ENCODE measurements around the gene SNX32. TPM values are rescaled to one million over a fixed set of nuclear protein-coding genes. Genes with fewer than 3 reads are reported as not detected.
A peak's percentile ranks its signal among the peaks of the same experiment; 100 is the strongest.

The SNX32 gene
- total RNA-seq, 2 experiments from 2014 or later, result 2.0 to 2.7 TPM

- peak; percentile 55 for DNase-seq
- peaks cover 36% of the 10 kb centered on the region for H3K36me3 Mint-ChIP-seq
- ChIA-PET CTCF (interaction anchor here (1.2 to 10.6 kb wide), 3 partner anchors 6 to 128 kb away, joined by 3 to 192 read pairs (median 8); partner anchors contain the start of genes CCDC85B, FIBP and MUS81), POLR2A (interaction anchor here (0.5 to 7.5 kb wide), 8 partner anchors 9 to 182 kb away, joined by 3 to 95 read pairs (median 3); partner anchors contain the start of genes C11orf68, CFL1, KAT5 and MUS81)
- peak overlapping the region; percentile 87 for H3K27ac Mint-ChIP-seq
- peak overlapping the region; percentile 65 for H3K4me3 Mint-ChIP-seq
- peaks cover 67% of the 10 kb centered on the region for H3K4me1 Mint-ChIP-seq (ENCODE audit: low read depth)
- intact Hi-C loops (cut with micrococcal nuclease), result no loop called here
- H3K27me3 Mint-ChIP-seq, result no peaks in the 10 kb centered on the region
- H3K9me3 Mint-ChIP-seq, result no peaks in the 10 kb centered on the region
Measured at GRCh38 chr11:65894034-65894591, 60.4 kb downstream of the SNX32 start.

GRCh38 chr11:65895482-65895981, 61.8 kb downstream of the SNX32 start:
- Mint-ChIP-seq H3K4me3 (no peak overlapping the region), H3K9me3 (no peaks in the 10 kb centered on the region), H3K4me1 (ENCODE audit: low read depth) (peaks cover 56% of the 10 kb centered on the region), H3K27ac (peak overlapping the region; percentile 64), H3K27me3 (no peaks in the 10 kb centered on the region), H3K36me3 (peaks cover 36% of the 10 kb centered on the region)
- intact Hi-C loops (cut with micrococcal nuclease), result no loop called here
- no peak for DNase-seq
- CTCF ChIA-PET, result interaction anchor here (10.6 kb wide), 1 partner anchor 7 kb away, joined by 192 read pairs; the partner anchor contains the start of genes CCDC85B and FIBP
- POLR2A ChIA-PET, result interaction anchor here (0.6 to 4.4 kb wide), 2 partner anchors 36 to 354 kb away, joined by 3 to 17 read pairs; partner anchors contain the start of genes CFL1 and MUS81

- Mint-ChIP-seq H3K27ac (peak overlapping the region; percentile 64), H3K36me3 (peaks cover 36% of the 10 kb centered on the region), H3K27me3 (no peaks in the 10 kb centered on the region), H3K4me1 (ENCODE audit: low read depth) (peaks cover 61% of the 10 kb centered on the region), H3K9me3 (no peaks in the 10 kb centered on the region), H3K4me3 (no peak overlapping the region)
- POLR2A ChIA-PET, result interaction anchor here (0.6 to 4.4 kb wide), 4 partner anchors 8 to 355 kb away, joined by 3 to 17 read pairs (median 3); partner anchors contain the start of genes CFL1, FIBP and MUS81
- intact Hi-C loops (cut with micrococcal nuclease), result no loop called here
- peak; percentile 56 for DNase-seq
- CTCF ChIA-PET, result interaction anchor here (1.7 to 10.6 kb wide), 2 partner anchors 8 to 36 kb away, joined by 6 to 192 read pairs; partner anchors contain the start of genes CCDC85B, FIBP and MUS81
Measured at GRCh38 chr11:65896034-65896999, 62.6 kb downstream of the SNX32 start.

- DNase-seq, result peak; percentile 36
- peak overlapping the region; percentile 37 for H3K4me3 Mint-ChIP-seq
- H3K9me3 Mint-ChIP-seq, result no peaks in the 10 kb centered on the region
- POLR2A ChIA-PET, result interaction anchor here (0.7 to 4.4 kb wide), 3 partner anchors 9 to 282 kb away, joined by 3 to 17 read pairs (median 3); partner anchors contain the start of genes CFL1, FIBP and MUS81
- CTCF ChIA-PET, result interaction anchor here (1.7 to 10.6 kb wide), 2 partner anchors 9 to 37 kb away, joined by 6 to 192 read pairs; partner anchors contain the start of genes CCDC85B, FIBP and MUS81
- peaks cover 2% of the 10 kb centered on the region for H3K27me3 Mint-ChIP-seq
- H3K36me3 Mint-ChIP-seq, result peaks cover 36% of the 10 kb centered on the region
- peak overlapping the region; percentile 64 for H3K27ac Mint-ChIP-seq
- peaks cover 61% of the 10 kb centered on the region for H3K4me1 Mint-ChIP-seq (ENCODE audit: low read depth)
- intact Hi-C loops (cut with micrococcal nuclease), result no loop called here
Measured at GRCh38 chr11:65897020-65897471, 63.3 kb downstream of the SNX32 start.

- H3K36me3 Mint-ChIP-seq, result peaks cover 27% of the 10 kb centered on the region
- ChIA-PET CTCF (interaction anchor here (1.0 to 10.6 kb wide), 4 partner anchors 10 to 147 kb away, joined by 3 to 192 read pairs (median 3); partner anchors contain the start of genes CCDC85B, FIBP and MUS81), POLR2A (interaction anchor here (2.0 to 5.0 kb wide), 3 partner anchors 9 to 40 kb away, joined by 6 to 98 read pairs (median 17); partner anchors contain the start of genes CCDC85B, CFL1, FIBP and MUS81)
- H3K4me3 Mint-ChIP-seq, result peak overlapping the region; percentile 80
- H3K9me3 Mint-ChIP-seq, result no peaks in the 10 kb centered on the region
- H3K4me1 Mint-ChIP-seq (ENCODE audit: low read depth), result peaks cover 54% of the 10 kb centered on the region
- peak overlapping the region; percentile 85 for H3K27ac Mint-ChIP-seq
- peaks cover 4% of the 10 kb centered on the region for H3K27me3 Mint-ChIP-seq
- intact Hi-C loops (cut with micrococcal nuclease), result no loop called here
- no peak for DNase-seq
Measured at GRCh38 chr11:65898656-65899355, 65.0 kb downstream of the SNX32 start.

GRCh38 chr11:65899356-65900124, 65.8 kb downstream of the SNX32 start:
- H3K27me3 Mint-ChIP-seq, result peaks cover 4% of the 10 kb centered on the region
- peak overlapping the region; percentile 75 for H3K4me3 Mint-ChIP-seq
- intact Hi-C loops (cut with micrococcal nuclease), result loop anchor here (1.0 kb wide), 3 partner anchors 9 to 39 kb away; partner anchors contain the start of genes C11orf68, CCDC85B, DRAP1 and MUS81
- ChIA-PET CTCF (interaction anchor here (0.6 to 10.6 kb wide), 2 partner anchors 11 to 95 kb away, joined by 3 to 192 read pairs; partner anchors contain the start of genes CCDC85B and FIBP), POLR2A (interaction anchor here (1.2 to 5.0 kb wide), 6 partner anchors 9 to 62 kb away, joined by 3 to 98 read pairs (median 12); partner anchors contain the start of genes C11orf68, CCDC85B, CFL1 and FIBP)
- peaks cover 22% of the 10 kb centered on the region for H3K36me3 Mint-ChIP-seq
- peak overlapping the region; percentile 80 for H3K27ac Mint-ChIP-seq
- no peaks in the 10 kb centered on the region for H3K9me3 Mint-ChIP-seq
- peaks cover 48% of the 10 kb centered on the region for H3K4me1 Mint-ChIP-seq (ENCODE audit: low read depth)
- peak; percentile 88 for DNase-seq

GRCh38 chr11:65900125-65900898, 66.5 kb downstream of the SNX32 start, which contains the start of gene FOSL1:
FOSL1 (minus strand) TSS chr11:65900388; CDS start chr11:65900339, 49 bp downstream.
- Mint-ChIP-seq H3K4me3 (peak within 1 kb of the TSS; percentile 75), H3K36me3 (peaks cover 19% of the 10 kb centered on the region), H3K4me1 (ENCODE audit: low read depth) (peaks cover 46% of the 10 kb centered on the region), H3K9me3 (no peaks in the 10 kb centered on the region), H3K27me3 (peaks cover 4% of the 10 kb centered on the region), H3K27ac (peak within 1 kb of the TSS; percentile 80)
- CTCF ChIA-PET, result interaction anchor here (0.6 to 10.6 kb wide), 5 partner anchors 12 to 94 kb away, joined by 3 to 192 read pairs (median 5); partner anchors contain the start of genes CCDC85B, FIBP and MUS81
- intact Hi-C loops (cut with micrococcal nuclease), result loop anchor here (1.0 kb wide), 3 partner anchors 10 to 40 kb away; partner anchors contain the start of genes C11orf68, CCDC85B, DRAP1 and MUS81
- peak; percentile 97 for DNase-seq
- POLR2A ChIA-PET, result interaction anchor here (0.6 to 5.0 kb wide), 7 partner anchors 8 to 102 kb away, joined by 3 to 98 read pairs (median 5); partner anchors contain the start of genes BANF1, C11orf68, CCDC85B and EIF1AD

GRCh38 chr11:65900899-65901180, 67.1 kb downstream of the SNX32 start:
- no peak for DNase-seq
- Mint-ChIP-seq H3K9me3 (no peaks in the 10 kb centered on the region), H3K27me3 (peaks cover 4% of the 10 kb centered on the region), H3K4me3 (peak overlapping the region; percentile 21), H3K27ac (peak overlapping the region; percentile 67), H3K36me3 (peaks cover 15% of the 10 kb centered on the region), H3K4me1 (ENCODE audit: low read depth) (peaks cover 40% of the 10 kb centered on the region)
- intact Hi-C loops (cut with micrococcal nuclease), result loop anchor here (1.0 kb wide), 3 partner anchors 11 to 41 kb away; partner anchors contain the start of genes C11orf68, CCDC85B, DRAP1 and MUS81
- CTCF ChIA-PET, result interaction anchor here (1.0 to 10.6 kb wide), 4 partner anchors 13 to 88 kb away, joined by 3 to 192 read pairs (median 7); partner anchors contain the start of genes CCDC85B, FIBP and MUS81
- POLR2A ChIA-PET, result interaction anchor here (0.6 to 5.0 kb wide), 10 partner anchors 8 to 121 kb away, joined by 3 to 98 read pairs (median 4); partner anchors contain the start of genes BANF1, C11orf68, CCDC85B and EIF1AD

- intact Hi-C loops (cut with micrococcal nuclease), result no loop called here
- POLR2A ChIA-PET, result interaction anchor here (1.2 to 3.5 kb wide), 2 partner anchors 10 to 15 kb away, joined by 4 to 19 read pairs; partner anchors contain the start of gene C11orf68
- Mint-ChIP-seq H3K36me3 (peaks cover 4% of the 10 kb centered on the region), H3K4me3 (no peak overlapping the region), H3K9me3 (no peaks in the 10 kb centered on the region), H3K4me1 (ENCODE audit: low read depth) (peaks cover 22% of the 10 kb centered on the region), H3K27ac (no peak overlapping the region), H3K27me3 (peaks cover 5% of the 10 kb centered on the region)
- CTCF ChIA-PET, result interaction anchor here (1.7 to 10.6 kb wide), 3 partner anchors 15 to 123 kb away, joined by 5 to 192 read pairs (median 5); partner anchors contain the start of genes CCDC85B and FIBP
- DNase-seq, result no peak
Measured at GRCh38 chr11:65903068-65903481, 69.3 kb downstream of the SNX32 start.

Data from activated CD4-positive, alpha-beta memory T cell treated with anti-CD3 and anti-CD28 coated beads for 36 hours (primary cell).